Ovary (tissue), 9 donors: Measurements from ENCODE around the gene ERCC5. TPM values are rescaled to one million over a fixed set of nuclear protein-coding genes. Genes with fewer than 3 reads are reported as not detected.

ENCODE experiments used
- DNase-seq, 5 donors: peaks; one replicate each; pipeline ENCODE4 v3.0.0-alpha.2; 2019 to 2020
- H3K27ac ChIP-seq, 2 donors: fragments of 200-600 bp; one replicate each; pipeline versions ENCODE4 v1.5.1 to v1.8.0; 2019 to 2022
- H3K27me3 ChIP-seq: fragments of 200-600 bp; one replicate; pipeline ENCODE4 v1.8.0; 2022
- H3K36me3 ChIP-seq: fragments of 200-600 bp; sonication (generic); one replicate; pipeline ENCODE4 v1.5.1; 2019
- H3K4me1 ChIP-seq: one replicate; pipeline ENCODE4 v1.8.1; 2013; ENCODE audit warnings: mild to moderate bottlenecking, moderate library complexity; ENCODE audit not compliant: insufficient read depth
- H3K4me3 ChIP-seq: fragments of 200-600 bp; sonication (generic); one replicate; pipeline ENCODE4 v1.5.1; 2017
- H3K9me3 ChIP-seq, 2 donors: fragments of 200-600 bp in 1 of 2; sonication (generic) in 1 of 2; one replicate each; pipeline versions ENCODE4 v1.5.1 to v1.8.1; 2013 to 2019; ENCODE audit warnings: mild to moderate bottlenecking in 1 of 2, moderate library complexity in 1 of 2
- EP300 ChIP-seq: sonication (generic); formaldehyde crosslinking; IDR thresholded peaks from one replicate; pipeline ENCODE4 v1.6.1; 2017; ENCODE audit warnings: antibody characterized with exemption
- POLR2A ChIP-seq: fragments of 450-650 bp; IDR thresholded peaks from one replicate; pipeline ENCODE4 v1.6.1; 2017; ENCODE audit warnings: antibody characterized with exemption, mild to moderate bottlenecking, moderate library complexity
- WGBS, 3 donors: extraction: QIAGEN DNeasy Blood & Tissue Kit in 1 of 3; methylation state at CpG; one replicate each; pipeline versions ENCODE4 v1.1.5 to v1.1.7; 2013 to 2017; 5-methylcytosine and 5-hydroxymethylcytosine counted together
- intact Hi-C, 4 donors: fragments of 100-400 bp; cut with DNase I; formaldehyde crosslinking; loops; one replicate each; pipeline versions ENCODE4 v1.11.0 to v1.15.1; 2022 to 2023
- polyA plus RNA-seq, 2 donors: library from polyadenylated mRNA; stranded (reverse); fragments of 200-250 nt in 1 of 2; fragments of 350-450 nt in 1 of 2; fragmentation: Illumina TruSeq in 1 of 2; extraction: RNeasy Lipid Tissue Mini Kit (QIAGEN cat#74804) in 1 of 2; gene quantifications; one replicate each; pipeline ENCODE4 v1.2.3, GENCODE V29; 2013 to 2014
- total RNA-seq, 7 donors: library from RNA; depleted of rRNA in 2 of 7; stranded (reverse); fragments of >200 nt in 2 of 7; fragmentation: NEBNext Ultra II Directional in 3 of 7; extraction: Animal tissue kit (Norgen Biotek cat#: 25700) in 3 of 7; gene quantifications; one replicate each; pipeline versions ENCODE4 v1.1.0 to v1.2.4, GENCODE V29; 2016 to 2023
- TF ChIP-seq, protein P1 (sequence below), 3 donors: fragments of 450-650 bp in 2 of 3; fragments of 200-600 bp in 1 of 3; IDR thresholded peaks; one replicate each; pipeline versions ENCODE4 v1.5.1 to v1.8.0; 2016 to 2022; ENCODE audit warnings: antibody characterized with exemption in 3 of 3, mild to moderate bottlenecking in 1 of 3
- donor health status: DM: no; HTN: no; CAD: no; lungs with moderate emphysema.
- donor health status: DM: no; HTN: no; CAD: no.
- donor health status: Bipolar disorder and iron deficiency.
- donor health status: DM: yes; HTN: yes; CAD: no.
- donor health status: DM: no; HTN: no; CAD: no.
- donor health status: DM: yes; HTN: yes; CAD: no.

Gene ERCC5
- total and polyA plus RNA-seq, 9 donors, result 38.4 to 65.2 (median 46.1) TPM

GRCh38 chr13:102814025-102814607 lies 31.7 kb upstream of the ERCC5 start:
- WGBS, 3 donors, result 69 to 84% (median 76%) methylated on average over 7 of the region's 7 CpGs
- DNase-seq, result no peak
- TF ChIP-seq, protein P1, sequence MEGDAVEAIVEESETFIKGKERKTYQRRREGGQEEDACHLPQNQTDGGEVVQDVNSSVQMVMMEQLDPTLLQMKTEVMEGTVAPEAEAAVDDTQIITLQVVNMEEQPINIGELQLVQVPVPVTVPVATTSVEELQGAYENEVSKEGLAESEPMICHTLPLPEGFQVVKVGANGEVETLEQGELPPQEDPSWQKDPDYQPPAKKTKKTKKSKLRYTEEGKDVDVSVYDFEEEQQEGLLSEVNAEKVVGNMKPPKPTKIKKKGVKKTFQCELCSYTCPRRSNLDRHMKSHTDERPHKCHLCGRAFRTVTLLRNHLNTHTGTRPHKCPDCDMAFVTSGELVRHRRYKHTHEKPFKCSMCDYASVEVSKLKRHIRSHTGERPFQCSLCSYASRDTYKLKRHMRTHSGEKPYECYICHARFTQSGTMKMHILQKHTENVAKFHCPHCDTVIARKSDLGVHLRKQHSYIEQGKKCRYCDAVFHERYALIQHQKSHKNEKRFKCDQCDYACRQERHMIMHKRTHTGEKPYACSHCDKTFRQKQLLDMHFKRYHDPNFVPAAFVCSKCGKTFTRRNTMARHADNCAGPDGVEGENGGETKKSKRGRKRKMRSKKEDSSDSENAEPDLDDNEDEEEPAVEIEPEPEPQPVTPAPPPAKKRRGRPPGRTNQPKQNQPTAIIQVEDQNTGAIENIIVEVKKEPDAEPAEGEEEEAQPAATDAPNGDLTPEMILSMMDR (IDR thresholded peaks at IDR 0.05), result no peak
- TF ChIP-seq EP300, result no peak
- no peak for TF ChIP-seq POLR2A
- Histone ChIP-seq H3K9me3 (peaks cover 0 to 4% of the 10 kb centered on the region in 2 donors), H3K4me1 (no peaks in the 10 kb centered on the region), H3K27ac (no peak overlapping the region), H3K27me3 (no peaks in the 10 kb centered on the region), H3K36me3 (no peaks in the 10 kb centered on the region), H3K4me3 (no peak overlapping the region)
- intact Hi-C loops, result no loop called here

GRCh38 chr13:102814793-102815192 lies 31.0 kb upstream of the ERCC5 start:
- 79 to 94% (median 86%) methylated on average over 6 of the region's 6 CpGs for WGBS, 3 donors
- Histone ChIP-seq H3K36me3 (no peaks in the 10 kb centered on the region), H3K4me3 (no peak overlapping the region), H3K27me3 (no peaks in the 10 kb centered on the region), H3K9me3 (peaks cover 0 to 4% of the 10 kb centered on the region in 2 donors), H3K4me1 (no peaks in the 10 kb centered on the region), H3K27ac (no peak overlapping the region)
- DNase-seq, result no peak
- intact Hi-C loops, result no loop called here
- no peak for TF ChIP-seq EP300
- TF ChIP-seq, protein P1 (IDR thresholded peaks at IDR 0.05), result no peak
- TF ChIP-seq POLR2A, result no peak

DNA sequence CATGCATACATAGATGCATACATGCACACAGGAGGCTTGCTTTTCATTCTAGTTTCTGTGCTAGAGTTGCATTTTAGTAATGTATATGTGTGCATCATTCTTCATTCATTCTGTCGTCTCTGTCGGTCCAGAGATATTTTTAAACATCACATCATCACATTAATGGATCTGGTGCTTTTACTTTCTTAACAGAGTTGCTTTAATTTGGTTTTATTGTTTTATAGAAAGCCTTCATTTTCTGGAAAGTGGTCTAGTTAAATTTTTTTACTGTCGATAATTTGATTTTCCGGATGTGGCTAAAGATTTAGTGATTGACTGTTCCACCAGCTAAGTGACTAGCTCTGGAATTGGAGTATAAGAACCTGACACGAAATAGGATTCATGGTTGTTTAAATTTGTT lies 30.0 kb upstream of the ERCC5 start:
- whole genome bisulfite sequencing, 3 donors, result 94 to 95% (median 95%) methylated on average over 5 of the region's 5 CpGs
- DNase-seq, result no peak

GRCh38 chr13:102816708-102817107 lies 29.1 kb upstream of the ERCC5 start:
- DNase-seq, result no peak
- H3K27me3 ChIP-seq, result no peaks in the 10 kb centered on the region
- no peaks in the 10 kb centered on the region for H3K9me3 ChIP-seq
- no peak overlapping the region for H3K4me3 ChIP-seq
- WGBS, 3 donors, result 84 to 87% (median 87%) methylated on average over 4 of the region's 4 CpGs
- no peak overlapping the region for H3K27ac ChIP-seq
- TF ChIP-seq, protein P1 (IDR thresholded peaks at IDR 0.05), result no peak
- TF ChIP-seq POLR2A, result no peak
- no peaks in the 10 kb centered on the region for H3K36me3 ChIP-seq
- H3K4me1 ChIP-seq, result no peaks in the 10 kb centered on the region
- intact Hi-C loops, result no loop called here

More for the DNA sequence above, 30.0 kb upstream of the ERCC5 start:
- intact Hi-C loops, result no loop called here
- Histone ChIP-seq H3K27me3 (no peaks in the 10 kb centered on the region), H3K27ac (no peak overlapping the region), H3K4me1 (no peaks in the 10 kb centered on the region), H3K4me3 (no peak overlapping the region), H3K36me3 (no peaks in the 10 kb centered on the region), H3K9me3 (peaks cover 0 to 2% of the 10 kb centered on the region in 2 donors)
- TF ChIP-seq POLR2A (no peak), EP300 (no peak)
- TF ChIP-seq, protein P1 (IDR thresholded peaks at IDR 0.05), result no peak
